GM19035 (cell line): ENCODE data around the gene NBR1.
"Not testable (repeated sequence)": the region's sequence is repeated elsewhere in the genome, so short reads cannot be mapped to it uniquely, and the experiment has no call there.

Experiments
- ATAC-seq: cut with Tn5 transposase; IDR thresholded peaks from one replicate; pipeline ENCODE4 v1.9.1; 2021; ENCODE audit not compliant: unreplicated experiment

Gene NBR1

DNA sequence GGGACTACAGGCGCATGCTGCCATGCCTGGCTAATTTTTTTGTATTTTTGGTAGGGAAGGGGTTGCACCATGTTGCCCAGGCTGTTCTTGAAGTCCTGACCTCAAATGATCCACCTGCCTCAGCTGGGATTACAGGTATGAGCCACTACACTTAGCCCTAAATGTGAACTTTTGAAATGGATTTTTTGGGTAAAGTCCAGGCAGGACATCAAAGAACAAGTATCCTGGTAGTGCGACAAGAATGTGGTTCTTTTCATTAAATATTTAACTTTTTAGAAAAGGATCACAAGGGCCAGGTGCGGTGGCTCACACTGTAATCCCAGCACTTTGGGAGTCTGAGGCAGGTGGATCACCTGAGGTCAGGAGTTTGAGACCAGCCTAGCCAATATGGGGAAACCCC, 15.3 kb upstream of the NBR1 start:
- ATAC-seq: no peak

GRCh38 chr17:43159232-43159631, 11.8 kb upstream of the NBR1 start:
- not testable (repeated sequence) for ATAC-seq

- ATAC-seq: not testable (repeated sequence)
Measured at GRCh38 chr17:43159957-43160356, 11.1 kb upstream of the NBR1 start.

GRCh38 chr17:43165971-43166370, 5.0 kb upstream of the NBR1 start:
- ATAC-seq: not testable (repeated sequence)

DNA sequence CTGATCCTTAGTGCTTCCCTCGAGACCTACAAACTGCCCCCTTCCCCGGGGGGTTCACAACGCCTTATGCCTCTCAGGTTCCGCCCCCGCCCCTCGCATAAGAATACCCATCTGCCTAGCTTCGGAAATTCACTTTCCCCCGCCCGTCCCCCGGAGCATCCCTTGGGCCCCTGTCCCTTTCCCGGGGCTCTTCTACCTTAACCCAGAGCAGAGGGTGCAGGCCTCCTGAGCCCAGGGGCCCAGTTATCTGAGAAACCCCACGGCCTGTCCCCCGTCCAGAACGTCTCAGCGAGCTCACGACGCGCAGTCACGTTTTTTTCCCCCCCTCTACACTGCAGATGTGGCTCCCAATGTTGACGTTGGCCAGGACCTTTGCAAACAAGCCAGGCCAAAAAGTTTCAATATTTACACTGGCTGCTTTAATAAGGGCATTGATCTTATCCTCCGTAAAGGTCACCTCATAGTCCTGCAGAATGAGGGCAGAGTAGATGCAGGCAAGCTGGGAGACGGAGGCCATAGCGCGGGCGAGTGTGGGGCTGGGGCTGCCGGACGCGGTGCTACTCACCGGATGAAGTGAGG, 1.4 kb upstream of the NBR1 start:
- peak; percentile 27 for ATAC-seq

DNA sequence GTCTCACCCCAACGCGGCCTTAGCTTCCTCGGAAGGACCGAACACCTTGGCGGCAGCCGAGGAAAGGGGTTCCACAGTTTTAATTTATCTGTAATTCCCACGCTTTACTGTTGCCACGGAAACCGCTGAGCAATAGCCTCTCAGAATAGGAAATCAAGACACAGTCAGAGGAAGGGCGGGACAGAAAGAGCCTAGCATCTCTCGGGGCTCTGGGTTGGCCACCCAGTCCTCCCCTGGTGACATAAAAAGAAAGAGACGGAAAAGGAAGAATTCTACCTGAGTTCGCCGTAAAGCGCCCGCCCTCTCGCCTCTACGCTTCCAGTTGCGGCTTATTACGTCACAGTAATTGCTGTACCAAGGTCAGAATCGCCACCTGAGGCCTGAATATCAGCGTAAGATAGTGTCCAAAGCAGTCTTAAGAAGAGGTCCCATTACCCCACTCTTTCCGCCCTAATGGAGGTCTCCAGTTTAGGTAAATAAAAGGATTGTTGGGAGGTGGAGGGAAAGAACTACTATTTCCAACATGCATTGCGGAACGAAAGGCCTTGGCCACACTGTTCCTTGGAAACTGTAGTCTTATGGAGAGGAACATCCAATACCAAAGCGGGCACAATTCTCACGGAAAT, 761 bp upstream of the NBR1 start:
- ATAC-seq: peak; percentile 69

- ATAC-seq: no peak
Measured at GRCh38 chr17:43171586-43172487, 823 bp downstream of the NBR1 start.

DNA sequence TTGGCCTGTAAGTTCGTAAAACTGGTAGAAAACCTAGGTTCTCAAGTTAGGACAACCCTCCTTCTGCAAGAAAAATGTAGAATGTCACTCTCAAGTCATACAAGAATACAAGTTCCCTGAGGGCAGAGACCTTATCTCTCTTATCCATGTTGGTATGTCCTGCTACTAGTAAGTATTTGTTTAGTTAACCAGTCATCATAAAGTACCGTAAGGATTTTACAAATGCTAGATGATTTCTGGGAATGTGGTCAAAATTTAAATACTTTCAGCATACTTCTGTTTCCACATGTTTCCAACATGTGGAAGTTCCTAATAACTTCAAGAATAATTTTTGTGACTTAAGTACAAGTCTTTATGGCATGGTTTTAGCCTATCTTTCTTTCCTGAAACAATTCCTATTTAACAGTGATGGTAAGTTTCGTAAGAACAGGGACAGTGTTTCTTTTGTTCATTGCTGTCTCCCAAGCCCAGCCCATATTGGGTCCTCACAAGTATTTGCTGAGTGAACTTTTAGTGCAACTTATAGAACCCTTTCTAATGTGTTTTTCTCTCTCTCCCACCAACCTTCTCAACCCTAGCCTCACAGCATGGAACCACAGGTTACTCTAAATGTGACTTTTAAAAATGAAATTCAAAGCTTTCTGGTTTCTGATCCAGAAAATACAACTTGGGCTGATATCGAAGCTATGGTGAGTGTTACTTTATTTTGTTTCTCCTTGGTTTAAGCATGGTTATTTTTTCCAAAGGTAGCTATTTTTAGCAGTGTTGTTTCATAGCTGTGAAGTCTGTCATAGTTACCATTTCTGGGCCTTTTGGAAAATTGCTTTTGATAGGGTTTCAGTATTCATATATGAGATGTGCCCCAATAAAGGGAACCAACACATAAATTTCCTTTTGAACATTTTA, 4.5 kb downstream of the NBR1 start:
- ATAC-seq: no peak

- ATAC-seq: no peak
Measured at GRCh38 chr17:43176119-43176570, 5.1 kb downstream of the NBR1 start.

DNA sequence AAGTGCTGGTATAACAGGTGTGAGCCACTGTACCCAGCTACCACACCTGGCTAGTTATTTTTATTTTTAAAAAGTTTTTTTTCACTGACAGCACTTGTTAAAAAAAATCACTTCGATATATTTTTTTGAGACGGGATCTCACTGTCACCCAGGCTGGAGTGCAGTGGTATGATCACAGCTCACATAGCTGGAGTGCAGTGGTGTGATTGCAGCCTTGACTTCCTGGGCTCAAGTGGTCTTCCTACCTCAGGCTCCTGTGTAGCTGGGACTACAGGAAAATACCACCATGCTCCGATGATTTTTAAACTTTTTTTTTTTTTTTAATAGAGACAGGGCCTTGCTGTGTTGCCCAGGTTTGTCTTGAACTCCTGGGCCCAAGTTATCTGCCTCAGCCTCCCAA, 12.9 kb downstream of the NBR1 start:
- ATAC-seq: no peak

DNA sequence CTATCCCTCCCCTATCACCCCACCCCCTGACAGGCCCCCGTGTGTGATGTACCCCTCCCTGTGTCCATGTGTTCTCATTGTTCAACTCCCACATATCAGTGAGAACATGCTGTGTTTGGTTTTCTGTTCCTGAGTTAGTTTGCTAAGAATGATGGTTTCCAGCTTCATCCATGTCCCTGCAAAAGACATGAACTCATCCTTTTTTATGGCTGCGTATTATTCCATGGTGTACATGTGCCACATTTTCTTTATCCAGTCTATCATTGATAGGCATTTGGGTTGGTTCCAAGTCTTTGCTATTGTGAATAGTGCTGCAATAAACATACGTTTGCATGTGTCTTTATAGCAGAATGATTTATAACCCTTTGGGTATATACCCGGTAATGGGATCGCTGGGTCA, 15.6 kb downstream of the NBR1 start:
- ATAC-seq: not testable (repeated sequence)

DNA sequence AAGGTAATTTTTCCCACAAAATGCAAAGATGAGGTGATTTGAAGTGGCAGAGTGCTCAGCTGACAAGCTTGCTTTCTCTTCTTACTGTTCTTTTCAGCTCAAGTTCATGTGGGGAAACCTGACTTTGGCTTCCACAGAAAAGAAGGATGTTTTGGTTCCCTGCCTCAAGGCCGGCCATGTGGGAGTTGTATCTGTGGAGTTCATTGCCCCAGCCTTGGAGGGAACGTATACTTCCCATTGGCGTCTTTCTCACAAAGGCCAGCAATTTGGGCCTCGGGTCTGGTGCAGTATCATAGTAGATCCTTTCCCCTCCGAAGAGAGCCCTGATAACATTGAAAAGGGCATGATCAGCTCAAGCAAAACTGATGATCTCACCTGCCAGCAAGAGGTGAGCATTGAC, 22.2 kb downstream of the NBR1 start:
- ATAC-seq: no peak

DNA sequence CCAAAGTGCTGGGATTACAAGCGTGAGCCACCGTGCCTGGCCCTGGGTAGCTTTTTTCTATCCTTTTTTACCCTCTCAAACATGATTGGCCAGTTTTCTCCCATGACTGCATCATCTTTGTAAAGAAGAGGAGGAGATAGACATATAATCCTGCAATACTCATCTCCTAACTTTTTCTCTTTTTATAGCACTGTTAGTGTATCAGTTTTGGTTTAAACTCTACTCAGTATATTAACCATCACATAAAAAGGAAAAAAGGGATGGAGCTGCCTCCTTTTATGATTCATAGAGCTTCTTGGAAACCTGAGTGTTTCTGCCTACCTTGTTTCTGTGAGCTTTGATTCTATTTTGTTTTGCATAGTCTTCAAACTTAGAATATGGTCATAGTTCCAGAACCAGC, 28.6 kb downstream of the NBR1 start:
- no peak for ATAC-seq

DNA sequence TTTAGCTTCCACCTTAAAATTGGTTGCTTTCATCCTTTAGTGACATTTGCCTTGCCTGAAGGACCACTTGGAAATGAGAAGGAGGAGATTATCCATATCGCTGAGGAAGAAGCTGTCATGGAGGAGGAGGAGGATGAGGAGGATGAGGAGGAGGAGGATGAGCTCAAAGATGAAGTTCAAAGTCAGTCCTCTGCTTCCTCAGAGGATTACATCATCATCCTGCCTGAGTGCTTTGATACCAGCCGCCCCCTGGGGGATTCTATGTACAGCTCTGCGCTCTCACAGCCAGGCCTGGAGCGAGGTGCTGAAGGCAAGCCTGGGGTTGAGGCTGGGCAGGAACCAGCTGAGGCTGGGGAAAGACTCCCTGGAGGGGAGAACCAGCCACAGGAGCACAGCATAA, 29.1 kb downstream of the NBR1 start:
- ATAC-seq: no peak

DNA sequence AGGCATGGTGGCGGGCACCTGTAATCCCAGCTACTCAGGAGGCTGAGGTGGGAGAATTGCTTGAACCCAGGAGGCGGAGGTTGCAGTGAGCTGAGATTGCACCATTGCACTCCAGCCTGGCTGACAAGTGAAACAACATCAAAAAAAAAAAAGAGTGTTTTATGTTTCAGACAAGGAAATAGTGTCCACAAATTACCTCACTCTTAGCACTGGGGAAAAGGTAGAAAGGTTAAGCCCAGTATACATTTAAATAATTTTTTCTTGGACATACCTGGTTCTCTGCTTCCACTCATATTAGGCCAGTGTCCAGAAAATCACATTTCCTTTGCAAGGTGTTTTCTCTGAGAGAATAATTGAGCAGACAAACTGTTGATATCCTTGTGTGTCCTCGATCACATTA, 32.0 kb downstream of the NBR1 start:
- not testable (repeated sequence) for ATAC-seq

DNA sequence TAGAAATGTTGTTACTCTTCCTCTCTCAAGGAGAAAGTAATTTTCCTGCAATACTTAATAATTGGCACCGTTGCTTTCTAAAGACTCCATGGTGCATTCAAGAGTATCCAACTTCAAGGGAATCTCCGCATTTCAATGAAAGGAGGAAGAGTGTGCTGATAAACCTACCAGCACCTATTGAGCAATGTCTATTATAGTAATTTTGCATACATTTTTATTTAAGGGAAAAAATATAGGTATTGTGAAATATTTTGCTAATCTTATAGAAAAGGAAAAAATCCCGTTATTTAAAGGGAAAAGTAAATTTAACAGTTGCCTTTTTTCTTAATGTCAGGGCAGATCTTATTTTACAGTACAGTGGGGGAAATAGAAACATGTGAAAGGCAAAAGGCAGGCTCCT, 39.6 kb downstream of the NBR1 start:
- ATAC-seq: no peak

- ATAC-seq: no peak
Measured at GRCh38 chr17:43211123-43211479, 40.1 kb downstream of the NBR1 start.

- peak; percentile 72 for ATAC-seq
Measured at GRCh38 chr17:43211480-43212402, 40.7 kb downstream of the NBR1 start, which contains the start of gene TMEM106A. TSS of gene TMEM106A (plus strand) at chr17:43211875. CDS start at chr17:43213042, 1,167 bp downstream.

DNA sequence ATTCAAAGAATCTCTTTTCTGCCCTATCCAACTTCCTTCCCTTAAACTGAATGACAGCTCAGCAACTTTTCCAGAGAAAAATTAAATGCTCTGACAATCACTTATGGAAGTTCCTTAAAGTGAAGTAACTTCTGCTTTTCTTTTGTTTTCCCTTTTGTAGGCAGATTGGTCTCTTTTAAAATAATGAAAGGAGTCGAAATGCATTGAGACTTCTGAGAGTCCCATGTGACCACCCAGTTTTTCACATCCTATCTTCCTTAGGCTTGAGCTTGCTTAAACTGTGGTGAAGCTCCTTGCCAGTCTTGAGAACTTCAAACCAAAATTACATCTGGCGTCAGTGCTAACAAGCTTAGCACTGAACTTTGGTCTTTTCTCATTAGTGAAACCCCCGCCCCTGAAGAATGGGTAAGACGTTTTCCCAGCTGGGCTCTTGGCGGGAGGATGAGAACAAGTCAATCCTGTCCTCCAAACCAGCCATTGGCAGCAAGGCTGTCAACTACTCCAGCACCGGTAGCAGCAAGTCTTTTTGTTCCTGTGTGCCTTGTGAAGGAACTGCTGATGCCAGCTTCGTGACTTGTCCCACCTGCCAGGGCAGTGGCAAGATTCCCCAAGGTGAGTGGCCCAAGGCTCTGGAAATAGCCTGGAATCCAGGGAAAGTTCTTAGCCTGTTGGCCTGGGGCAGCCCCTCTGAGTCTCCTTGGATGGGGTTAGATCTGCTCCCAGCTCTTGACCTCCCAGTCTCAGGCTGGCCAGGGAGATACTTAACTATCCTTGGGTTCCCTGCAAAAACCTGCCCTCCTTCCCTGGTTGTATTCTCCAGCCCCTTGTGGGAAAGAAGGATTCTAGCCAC, 41.9 kb downstream of the NBR1 start:
- no peak for ATAC-seq
